Cortex of kidney (tissue), 1 donor: ENCODE measurements around the gene FZD2.
"Not testable (repeated sequence)": the region's sequence is repeated elsewhere in the genome, so short reads cannot be mapped to it uniquely, and the experiment has no call there.

ENCODE experiments used
- DNase-seq: peaks from one replicate; lab custom pipeline; 2025; lab: John Stamatoyannopoulos, UW

FZD2 gene

DNA sequence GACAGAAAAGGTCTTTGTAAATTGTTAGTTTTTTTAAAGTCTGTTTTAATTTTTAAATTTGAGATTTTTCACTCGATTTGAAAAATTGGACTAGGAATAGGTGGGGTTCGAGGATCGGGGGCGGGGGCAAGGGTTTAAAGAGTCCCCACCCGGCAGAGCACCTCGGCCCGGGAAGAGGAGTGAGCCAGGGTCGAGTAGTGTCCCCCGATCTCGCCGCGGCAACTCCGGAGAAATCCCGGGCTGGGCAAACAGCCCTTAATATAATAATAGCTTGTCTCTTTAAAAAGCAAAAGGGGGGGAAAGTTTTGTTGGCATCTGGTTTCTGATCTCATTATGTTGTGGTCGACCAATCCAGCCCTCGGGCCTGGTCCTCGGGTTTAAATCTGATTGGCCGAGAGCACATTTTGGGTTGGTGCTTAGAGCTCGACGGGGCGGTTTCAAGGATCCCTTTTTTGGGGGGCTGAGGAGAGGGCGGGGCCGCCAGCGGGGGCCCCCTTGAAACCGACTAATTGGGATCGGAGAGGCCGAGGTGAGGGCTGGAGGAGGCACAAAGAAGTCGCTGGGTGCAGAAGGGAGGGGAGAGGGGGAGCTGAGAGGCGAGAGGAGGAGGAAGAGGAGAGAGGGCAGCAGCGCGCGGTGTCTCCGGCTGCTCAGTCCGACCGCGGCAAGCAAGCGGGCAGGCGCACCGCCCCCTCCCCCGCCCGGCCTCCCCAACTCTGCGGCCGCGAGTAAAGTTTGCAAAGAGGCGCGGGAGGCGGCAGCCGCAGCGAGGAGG is at the start of gene FZD2:
Gene FZD2, plus strand, starts transcription at position 653 of the 775 bp plus-strand sequence. CDS start 205 bp downstream, outside the sequence.
- no peak for DNase-seq

DNA sequence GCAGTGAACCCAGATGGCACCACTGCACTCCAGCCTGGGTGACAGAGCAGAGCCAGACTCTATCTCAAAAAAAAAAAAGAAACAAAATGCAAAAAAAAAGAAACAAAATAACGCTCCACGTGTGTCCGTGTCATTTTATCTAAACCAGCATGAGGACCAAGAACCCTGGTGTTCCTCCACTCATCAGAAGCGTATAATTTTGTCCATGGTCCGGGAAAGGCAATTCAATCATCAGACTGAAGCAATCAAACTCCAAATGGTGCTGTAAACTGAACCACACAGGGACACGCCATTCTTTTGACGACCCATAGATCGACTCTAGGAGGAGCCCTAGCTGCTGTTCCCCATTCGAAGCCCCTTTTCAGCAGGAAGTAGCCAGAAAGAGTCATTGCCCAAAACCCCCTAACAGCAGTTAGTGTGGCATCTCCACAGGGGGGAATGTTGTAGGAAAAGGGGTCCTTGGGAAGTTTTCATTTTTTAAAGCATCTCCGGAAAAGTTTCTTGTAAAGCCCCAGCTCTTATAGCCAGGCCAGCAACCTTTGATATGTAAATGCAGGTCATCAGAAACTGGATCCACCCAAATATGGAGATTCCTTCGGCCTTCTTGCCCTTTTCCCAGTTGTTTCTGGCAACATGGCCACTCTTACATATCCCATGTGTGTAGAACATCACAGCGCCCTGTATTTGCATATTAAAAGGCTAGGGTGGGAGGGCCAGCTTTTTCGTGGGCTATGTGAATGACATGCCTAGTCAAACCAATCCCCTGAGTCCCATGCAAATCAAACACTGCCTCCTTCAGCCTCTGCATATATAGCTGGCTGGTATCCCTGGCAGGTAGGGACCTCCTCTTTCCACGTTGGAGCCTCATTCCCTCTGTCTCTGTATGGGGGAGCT is 45.8 kb upstream of the FZD2 start:
- DNase-seq = not testable (repeated sequence)

DNA sequence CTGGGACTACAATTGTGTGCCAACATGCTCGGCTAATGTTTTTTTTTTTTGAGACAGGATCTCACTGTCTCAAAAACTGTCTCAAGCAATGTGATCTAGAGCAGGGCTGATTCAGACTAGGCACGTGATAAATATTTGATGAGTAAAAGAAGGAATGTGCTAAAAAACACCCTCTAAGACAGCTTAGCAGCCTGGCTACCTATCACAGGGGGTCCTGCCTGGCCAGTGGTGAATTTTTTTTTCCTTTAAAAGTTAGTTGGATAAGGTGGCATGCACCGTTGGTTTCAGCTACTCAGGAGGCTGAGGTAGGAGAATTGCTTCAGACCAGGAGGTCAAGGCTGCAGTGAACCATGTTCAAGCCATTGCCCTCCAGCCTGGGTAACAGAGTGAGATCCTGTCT is 39.3 kb upstream of the FZD2 start:
- DNase-seq = no peak

DNA sequence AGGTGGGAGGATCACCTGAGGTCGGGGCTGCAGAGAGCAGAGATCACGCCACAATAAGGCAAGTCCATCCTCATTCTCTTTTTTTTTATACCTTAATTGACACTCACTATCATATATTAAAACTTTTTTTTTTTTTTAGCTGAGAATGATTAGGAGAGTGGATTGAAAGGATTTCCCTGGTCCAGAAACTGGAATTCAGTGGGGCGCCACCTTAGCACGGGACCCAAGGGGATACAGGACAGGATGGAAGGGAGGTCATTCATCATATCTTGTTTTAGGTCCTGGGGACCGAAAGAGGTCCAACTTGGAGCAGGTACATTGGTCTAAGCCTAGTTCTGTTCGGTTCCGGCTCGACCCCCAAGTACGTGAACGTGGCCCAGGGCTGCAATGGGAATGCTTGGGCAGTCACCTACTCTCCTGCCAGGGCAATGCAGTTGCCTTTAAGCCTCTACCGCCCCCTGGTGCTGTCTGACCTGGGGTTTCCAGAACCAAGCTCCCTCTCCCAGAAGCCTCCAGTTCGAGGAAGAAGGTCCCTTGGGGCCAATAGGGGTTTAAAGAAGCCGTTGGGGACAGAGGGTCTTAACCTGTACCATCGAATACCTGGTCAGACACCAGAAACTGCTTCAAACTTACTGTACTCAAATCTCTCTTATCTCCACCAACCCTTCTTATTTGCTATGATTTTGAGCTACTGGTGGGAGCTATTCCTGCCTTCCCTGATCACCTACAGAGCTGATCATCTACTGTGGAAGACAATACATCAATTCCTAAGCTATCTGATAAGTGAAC is 34.2 kb upstream of the FZD2 start:
- DNase-seq = no peak

DNA sequence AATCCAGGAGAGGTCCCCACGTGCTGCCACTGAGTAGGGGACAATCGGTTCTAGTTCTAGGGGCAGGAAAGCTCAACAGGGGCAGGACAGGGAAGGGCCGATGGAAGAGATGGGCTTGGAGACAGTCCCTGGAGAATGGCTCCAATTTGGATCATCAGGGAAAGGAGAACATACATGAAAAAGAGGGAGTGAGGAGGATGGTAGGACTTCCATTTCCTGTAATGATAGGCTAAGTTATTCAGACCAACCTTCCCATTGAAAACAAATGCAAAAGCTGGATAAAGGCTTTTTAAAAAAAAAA is 33.7 kb upstream of the FZD2 start:
- DNase-seq = no peak

DNA sequence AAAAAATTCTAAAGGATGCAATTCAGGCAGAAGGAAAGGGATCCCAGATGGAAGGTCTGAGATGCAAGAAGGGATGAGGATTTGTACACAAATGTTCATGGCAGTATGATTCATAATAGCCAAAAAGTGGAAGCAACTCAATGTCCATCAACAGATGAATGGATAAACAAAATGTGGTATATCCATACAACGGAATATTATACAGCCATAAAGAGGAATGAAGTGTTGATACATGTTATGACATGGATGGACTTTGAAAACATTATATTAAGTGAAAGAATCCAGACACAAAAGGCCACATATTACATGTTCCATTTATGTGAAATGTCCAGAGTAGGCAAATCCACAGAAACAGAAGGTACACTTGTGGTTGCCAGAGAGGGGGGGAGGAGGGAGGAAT is 30.2 kb upstream of the FZD2 start:
- no peak for DNase-seq

DNA sequence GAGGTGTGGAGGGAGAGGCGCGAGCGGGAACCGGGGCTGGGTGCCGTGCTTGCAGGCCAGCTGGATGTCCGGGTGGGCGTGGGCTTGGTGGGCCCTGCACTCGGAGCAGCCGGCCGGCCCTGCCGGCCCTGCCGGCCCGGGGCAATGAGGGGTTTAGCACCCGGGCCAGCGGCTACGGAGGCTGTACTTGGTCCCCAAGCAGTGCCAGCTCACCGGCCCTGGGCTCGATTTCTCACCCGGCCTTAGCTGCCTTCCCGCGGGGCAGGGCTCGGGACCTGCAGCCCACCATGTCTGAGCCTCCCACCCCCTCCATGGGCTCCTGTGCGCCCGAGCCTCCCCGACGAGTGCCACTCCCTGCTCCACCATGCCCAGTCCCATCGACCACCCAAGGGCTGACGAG is 29.3 kb upstream of the FZD2 start:
- no peak for DNase-seq

DNA sequence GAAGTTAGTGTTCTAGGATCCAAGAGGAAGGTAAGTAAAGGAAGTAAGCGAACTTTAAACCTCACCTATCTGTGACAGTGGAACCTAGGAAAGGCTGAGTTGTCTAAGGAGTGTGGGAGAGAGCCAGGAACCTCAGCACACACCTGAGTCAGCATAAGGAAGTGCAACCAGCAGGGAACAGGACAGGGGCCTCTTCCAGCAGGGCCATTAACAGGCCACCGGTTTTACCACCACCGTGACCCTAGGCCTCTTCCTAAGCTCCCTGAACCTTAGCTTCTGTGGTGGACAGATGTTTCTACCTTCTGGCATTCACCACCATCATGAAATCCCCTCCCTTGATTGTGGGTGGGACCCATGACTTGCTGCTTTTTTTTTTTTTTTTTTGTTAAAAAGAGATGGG is 27.4 kb upstream of the FZD2 start:
- no peak for DNase-seq

DNA sequence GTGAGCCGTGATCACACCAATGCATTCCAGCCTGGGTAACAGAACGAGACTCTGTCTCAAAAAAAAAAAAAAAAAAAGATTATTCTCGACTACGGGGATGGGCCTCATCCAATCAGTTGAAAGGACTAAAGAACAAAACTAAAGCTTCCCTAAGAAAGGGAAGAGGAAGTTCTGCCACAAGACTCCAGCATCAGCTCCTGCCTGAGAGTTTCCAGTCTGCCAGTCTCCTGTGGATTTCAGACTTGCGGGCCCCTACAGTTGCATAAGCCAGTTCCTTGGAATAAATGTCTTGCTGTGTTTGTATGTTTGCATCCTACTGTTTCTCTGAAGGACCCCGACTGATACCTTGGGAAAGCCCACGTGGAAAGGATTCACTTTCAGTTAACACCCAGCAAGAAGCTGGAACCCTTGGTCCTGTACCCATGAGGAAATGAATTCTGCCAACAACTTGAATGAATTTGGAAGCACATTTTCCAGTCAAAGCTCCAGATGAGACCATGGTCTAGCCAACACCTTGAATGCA is 26.3 kb upstream of the FZD2 start:
- DNase-seq = no peak

DNA sequence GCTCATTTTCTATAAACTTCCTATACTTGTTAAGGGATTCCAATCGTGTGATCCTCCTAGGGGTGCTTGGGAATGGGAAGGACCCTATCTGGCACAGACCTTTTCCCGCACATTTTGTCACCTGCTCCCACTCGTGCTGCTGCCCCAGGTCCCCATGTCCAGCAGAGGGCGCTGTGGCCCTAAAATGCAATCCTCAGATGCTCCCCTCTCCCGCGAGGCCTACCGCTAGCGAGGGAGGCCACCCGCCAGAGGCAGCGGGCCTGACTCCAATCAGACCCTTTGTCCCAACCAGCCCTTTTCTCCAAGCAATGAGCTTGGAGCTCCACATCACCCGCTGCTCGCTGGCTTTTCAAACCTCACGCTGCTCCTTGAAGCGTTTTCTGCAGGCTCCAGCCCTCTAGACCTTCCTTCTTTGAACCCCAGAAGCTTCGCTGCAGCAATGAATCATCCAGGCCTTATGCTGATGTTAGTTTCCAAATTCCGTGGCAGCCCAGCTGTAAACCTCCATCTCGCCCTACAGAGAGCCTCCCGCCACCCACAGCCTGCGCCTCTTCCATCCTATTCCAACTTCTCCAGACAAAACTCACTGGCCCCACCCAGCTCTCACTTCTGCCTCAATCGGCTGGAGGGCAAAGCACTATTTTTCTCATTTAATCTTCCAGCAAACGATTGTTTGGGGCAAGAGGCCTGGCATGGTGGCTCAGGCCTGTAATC is 23.6 kb upstream of the FZD2 start:
- no peak for DNase-seq

DNA sequence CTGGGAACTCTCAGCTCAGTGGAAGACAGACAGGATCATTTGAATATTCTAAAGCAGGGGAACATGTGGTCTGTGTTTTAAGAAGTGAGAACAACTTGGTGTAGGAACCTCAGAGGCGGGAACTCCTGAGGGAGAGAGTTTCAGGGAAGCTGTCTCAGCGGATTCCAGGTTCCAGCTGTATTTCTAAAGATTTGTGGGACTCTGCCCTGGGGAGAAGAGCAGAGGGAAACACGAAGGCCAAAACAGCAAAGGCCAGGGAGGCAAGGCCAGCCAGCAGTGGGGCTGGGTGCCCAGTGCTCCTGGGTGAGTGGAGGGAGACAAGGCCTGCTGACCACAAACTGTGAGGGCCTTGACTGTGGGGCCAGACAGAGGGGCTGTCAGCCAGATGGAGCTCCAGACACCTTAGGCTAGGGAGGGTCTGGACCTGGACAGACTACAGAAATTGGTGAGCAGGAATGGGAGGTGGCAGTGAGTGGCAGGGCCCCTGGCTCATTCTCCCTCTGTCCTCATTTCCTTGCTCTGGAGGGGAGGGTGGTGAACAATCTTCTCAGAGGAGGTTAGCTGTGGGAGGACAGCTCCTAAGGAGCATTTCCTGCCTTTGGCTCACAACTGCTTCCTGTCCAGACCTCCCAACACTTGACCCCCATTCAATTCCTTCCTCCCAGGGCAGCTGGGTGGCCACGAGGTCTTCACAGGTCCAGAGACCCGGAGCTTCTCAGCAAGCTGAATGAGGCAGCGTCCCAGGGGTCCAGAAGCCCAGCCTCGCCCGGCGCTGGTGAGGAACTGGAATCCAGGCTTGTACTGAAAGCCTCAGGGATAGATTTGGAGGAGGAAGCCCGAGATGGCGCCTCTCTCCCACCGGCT is 21.0 kb upstream of the FZD2 start:
- DNase-seq = no peak

DNA sequence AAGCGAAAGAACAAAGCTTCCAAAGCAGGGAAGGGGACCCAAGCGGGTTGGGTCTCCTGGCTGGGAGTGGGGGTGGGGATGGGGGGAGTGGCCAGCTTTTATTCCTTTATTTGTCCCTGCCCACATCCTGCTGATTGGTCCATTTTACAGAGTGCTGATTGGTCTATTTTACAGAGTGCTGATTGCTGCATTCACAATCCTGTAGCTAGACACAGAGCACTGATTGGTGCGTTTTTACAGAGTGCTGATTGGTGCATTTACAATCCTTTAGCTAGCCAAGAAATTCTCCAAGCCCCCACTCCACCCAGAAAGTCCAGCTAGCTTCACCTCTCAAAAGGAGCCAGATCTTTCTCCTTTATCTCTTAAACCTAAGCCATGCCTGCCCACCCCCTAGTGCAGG is 19.4 kb upstream of the FZD2 start:
- not testable (repeated sequence) for DNase-seq

DNA sequence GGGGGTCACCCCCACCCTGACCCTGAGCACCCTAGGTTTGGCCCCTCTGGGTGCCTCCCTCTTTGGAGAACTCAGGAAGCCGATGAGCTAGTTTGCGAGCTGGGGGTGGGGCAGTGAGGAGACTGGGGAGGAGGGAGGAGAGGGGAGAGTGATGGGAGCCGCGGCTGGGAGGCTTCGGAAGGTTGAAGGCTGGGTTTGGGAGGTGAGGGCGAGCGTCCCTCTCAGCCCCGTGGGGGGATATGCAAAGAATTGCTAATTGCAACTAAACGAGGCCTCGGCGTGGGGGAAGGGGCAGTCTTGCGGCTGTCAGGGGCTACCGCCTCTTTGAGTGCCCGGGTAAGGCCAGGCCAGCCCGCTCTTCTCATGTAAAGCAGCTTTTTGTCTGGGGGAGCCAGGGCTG is 17.6 kb upstream of the FZD2 start:
- DNase-seq = no peak

DNA sequence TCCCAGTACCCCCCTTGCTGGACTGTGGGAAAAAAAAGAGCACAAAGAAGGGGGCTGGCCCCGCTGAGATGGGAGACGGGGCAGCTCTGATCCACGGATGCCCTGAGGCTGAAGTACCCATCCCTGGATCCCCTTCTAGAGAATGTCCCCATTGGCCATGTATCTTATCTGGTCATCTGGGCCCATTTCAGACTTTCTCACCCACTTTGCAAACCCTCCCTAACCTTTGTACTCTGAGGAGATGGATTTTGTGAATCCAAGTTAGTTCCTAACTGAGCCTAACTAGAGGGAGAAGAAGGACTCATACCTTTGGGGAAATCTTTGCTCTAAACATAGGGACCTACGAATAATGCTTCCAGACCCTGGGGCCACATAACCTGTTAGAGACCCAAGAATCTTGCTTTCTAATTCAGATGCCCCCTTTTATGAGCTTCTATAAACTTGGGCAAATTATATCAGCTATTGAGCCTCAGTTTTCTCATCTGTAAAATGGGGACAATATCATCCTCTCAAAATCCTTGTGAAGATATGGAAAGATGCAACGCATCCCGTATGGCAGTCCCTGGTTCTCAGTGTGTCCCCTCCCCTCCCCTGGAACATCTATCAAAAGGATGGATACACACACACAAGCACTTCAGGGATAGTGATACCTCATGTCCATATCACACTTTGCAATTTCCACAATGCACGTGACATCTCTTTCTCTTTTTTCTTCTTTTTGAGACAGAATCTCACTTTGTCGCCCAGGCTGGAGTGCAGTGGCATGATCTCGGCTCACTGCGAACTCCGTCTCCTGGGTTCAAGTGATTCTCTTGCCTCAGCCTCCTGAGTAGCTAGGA is 16.8 kb upstream of the FZD2 start:
- DNase-seq = no peak

DNA sequence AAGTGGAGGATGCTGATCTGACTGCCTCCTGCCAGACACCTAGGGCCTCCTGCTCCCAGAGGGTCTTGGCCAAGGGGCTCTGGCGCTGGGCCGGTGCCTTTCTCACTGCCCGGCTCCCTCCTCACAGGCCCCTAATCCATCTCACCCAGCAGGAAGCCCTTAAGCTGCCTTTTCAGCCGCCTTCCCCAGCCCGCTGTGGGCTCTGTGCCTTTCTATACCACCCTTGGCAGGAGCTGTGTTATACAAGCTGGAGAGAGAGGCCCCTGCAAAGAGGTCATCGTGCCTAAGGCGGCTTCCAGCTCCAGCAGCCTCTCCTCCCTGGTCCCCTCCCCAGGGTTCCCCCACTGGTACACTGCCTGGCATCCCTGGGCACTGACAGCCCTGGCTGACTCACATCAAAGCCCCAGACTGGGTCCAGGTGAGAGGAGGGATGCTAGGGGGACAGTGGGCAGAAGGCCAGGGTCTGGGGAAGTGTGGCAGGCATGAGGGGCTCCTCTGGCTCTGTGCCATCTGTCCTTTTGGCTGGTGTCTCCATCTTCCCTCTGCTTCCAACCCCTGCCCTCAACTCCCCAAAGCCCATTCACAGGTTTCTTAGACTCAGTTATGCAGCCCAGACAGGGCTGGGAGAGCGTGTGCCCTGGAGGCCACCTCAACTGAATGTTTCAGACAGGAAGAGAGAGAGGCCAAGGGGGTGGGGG is 15.3 kb upstream of the FZD2 start:
- no peak for DNase-seq

DNA sequence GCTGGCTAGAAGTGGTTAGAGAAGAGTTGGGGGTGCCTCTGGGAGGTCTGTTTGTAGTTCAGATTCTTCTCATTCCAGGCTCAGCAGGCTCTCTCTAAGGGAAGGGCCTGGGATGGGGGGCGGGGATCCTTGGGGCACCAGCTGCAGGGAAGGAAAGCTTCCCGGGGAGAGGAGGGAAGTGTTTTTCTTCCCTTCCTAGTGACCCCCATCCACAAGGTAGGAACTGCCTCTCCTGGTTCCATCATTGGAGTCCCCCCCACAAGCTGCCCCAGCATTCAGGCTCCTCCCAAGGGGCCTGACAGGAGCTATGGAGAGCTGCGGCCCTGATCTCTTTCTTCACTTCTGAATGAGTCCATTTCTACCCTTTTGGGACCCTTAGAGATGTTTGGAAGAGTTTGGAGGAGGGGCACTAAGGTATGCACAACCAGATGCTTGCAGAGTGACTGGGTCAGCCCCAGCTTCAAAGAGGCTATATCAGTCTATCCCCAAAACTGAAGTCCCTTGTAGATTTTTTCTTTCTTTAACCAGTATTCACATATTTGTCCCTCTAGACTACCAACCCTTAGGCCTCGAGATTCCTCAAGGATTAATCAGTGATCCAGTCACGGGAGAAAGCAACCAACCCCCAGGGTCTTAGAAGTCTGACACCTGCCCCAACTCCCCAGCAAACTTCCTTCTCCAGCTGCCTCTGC is 13.9 kb upstream of the FZD2 start:
- no peak for DNase-seq

DNA sequence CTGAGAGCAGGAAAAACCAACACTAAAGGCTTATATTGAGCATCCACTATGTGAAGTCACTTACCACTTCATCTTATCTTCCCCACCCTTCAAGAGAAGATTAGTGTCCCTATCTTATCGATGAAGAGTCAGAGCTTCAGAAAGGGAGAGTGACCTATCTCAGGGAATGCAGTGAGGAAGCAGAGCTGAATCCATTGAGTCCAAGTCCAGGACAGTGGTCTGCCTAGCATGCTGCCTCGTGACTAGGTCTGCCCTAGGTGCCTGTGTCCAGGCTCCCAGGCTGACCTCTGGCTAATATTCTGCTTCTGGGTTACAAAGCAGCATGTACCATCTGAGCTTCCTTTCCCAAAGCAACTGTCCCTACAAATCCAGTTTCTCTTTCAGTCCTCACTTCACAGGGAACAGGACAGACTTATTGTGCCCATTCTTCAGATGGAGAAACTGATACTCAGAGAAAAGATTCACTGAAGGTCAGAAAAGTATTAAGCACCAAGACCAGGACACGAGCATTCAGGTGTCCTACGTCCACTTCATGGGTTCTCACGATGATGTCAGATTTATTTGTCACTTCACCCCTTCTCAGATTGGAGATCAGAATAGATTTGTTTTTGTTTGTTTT is 13.3 kb upstream of the FZD2 start:
- DNase-seq = no peak
